RPMI7951 (cell line): Measurements from ENCODE around the gene DEFB119. TPM values are rescaled to one million over a fixed set of nuclear protein-coding genes. Genes with fewer than 3 reads are reported as not detected.
"Not testable (repeated sequence)": the region's sequence is repeated elsewhere in the genome, so short reads cannot be mapped to it uniquely, and the experiment has no call there.

Experiments used
- DNase-seq: peaks from one replicate; pipeline ENCODE4 v3.0.0-alpha.2; 2012; ENCODE audit warnings: low read depth
- total RNA-seq: library from RNA; depleted of rRNA; stranded (reverse); fragments of >200 nt; shearing (Covaris generic); gene quantifications from 2 replicates; pipeline ENCODE4 v1.2.3, GENCODE V29; 2014; rRNA removed

The DEFB119 gene
- not detected in 2 replicates for total RNA-seq

GRCh38 chr20:31390490-31390889, at the start of gene DEFB119:
Gene DEFB119 (minus strand): TSS chr20:31390590. CDS start chr20:31390483, 107 bp downstream.
- no peak for DNase-seq

- DNase-seq: peak; percentile 35
Observed at GRCh38 chr20:31430568-31431115, 40.3 kb upstream of the DEFB119 start.

- not testable (repeated sequence) for DNase-seq
Observed at GRCh38 chr20:31427576-31427975, 37.2 kb upstream of the DEFB119 start.

- not testable (repeated sequence) for DNase-seq
Observed at GRCh38 chr20:31426891-31427551, 36.6 kb upstream of the DEFB119 start.

GRCh38 chr20:31425797-31426196, 35.4 kb upstream of the DEFB119 start:
- DNase-seq: no peak

- no peak for DNase-seq
Observed at GRCh38 chr20:31418307-31418706, 27.9 kb upstream of the DEFB119 start.

GRCh38 chr20:31415653-31416052, 25.3 kb upstream of the DEFB119 start:
- no peak for DNase-seq

GRCh38 chr20:31414381-31414780, 24.0 kb upstream of the DEFB119 start:
- no peak for DNase-seq

- no peak for DNase-seq
Observed at GRCh38 chr20:31410011-31410410, 19.6 kb upstream of the DEFB119 start.

GRCh38 chr20:31406115-31406514, 15.7 kb upstream of the DEFB119 start, which contains the start of gene DEFB121:
Gene DEFB121 (minus strand): TSS chr20:31406215. CDS start chr20:31406152, 63 bp downstream.
- DNase-seq: no peak

- DNase-seq: no peak
Observed at GRCh38 chr20:31403886-31404285, 13.5 kb upstream of the DEFB119 start.

GRCh38 chr20:31394900-31395299, 4.5 kb upstream of the DEFB119 start:
- DNase-seq: no peak

GRCh38 chr20:31392836-31393235, 2.4 kb upstream of the DEFB119 start:
- no peak for DNase-seq

- DNase-seq: no peak
Observed at GRCh38 chr20:31374346-31374745, 16.0 kb downstream of the DEFB119 start.

GRCh38 chr20:31368301-31368700, 22.1 kb downstream of the DEFB119 start, which contains the start of gene DEFB118:
Gene DEFB118 (plus strand): TSS chr20:31368601. CDS start chr20:31368651, 50 bp downstream.
- DNase-seq: no peak

GRCh38 chr20:31364272-31364671, 26.1 kb downstream of the DEFB119 start:
- not testable (repeated sequence) for DNase-seq

- no peak for DNase-seq
Observed at GRCh38 chr20:31363295-31363694, 27.1 kb downstream of the DEFB119 start.

GRCh38 chr20:31355981-31356380, 34.4 kb downstream of the DEFB119 start:
- DNase-seq: peak; percentile 8

GRCh38 chr20:31341470-31341869, 48.9 kb downstream of the DEFB119 start:
- DNase-seq: no peak

GRCh38 chr20:31330893-31331292, 59.5 kb downstream of the DEFB119 start:
- no peak for DNase-seq
